Middle frontal gyrus (tissue), 1 donor: ENCODE data around the gene BDKRB2.
A peak's percentile ranks its signal among the peaks of the same experiment; 100 is the strongest.

Experiments used
- DNase-seq: peaks from one replicate; pipeline ENCODE4 v3.0.0-alpha.2; 2015; ENCODE audit warnings: low spot score; ENCODE audit errors: extremely low spot score

BDKRB2 gene

GRCh38 chr14:96204151-96205058, at the start of gene BDKRB2:
TSS of gene BDKRB2 (plus strand) at chr14:96204839. CDS start at chr14:96237108, 32,269 bp downstream.
- peak; percentile 16 for DNase-seq

GRCh38 chr14:96154900-96155299, 49.7 kb upstream of the BDKRB2 start:
- DNase-seq: no peak

- no peak for DNase-seq
Observed at GRCh38 chr14:96156804-96157760, 47.6 kb upstream of the BDKRB2 start.

GRCh38 chr14:96158735-96159134, 45.9 kb upstream of the BDKRB2 start:
- no peak for DNase-seq

- no peak for DNase-seq
Observed at GRCh38 chr14:96160076-96160912, 44.3 kb upstream of the BDKRB2 start.

- DNase-seq: no peak
Observed at GRCh38 chr14:96160913-96161310, 43.7 kb upstream of the BDKRB2 start.

GRCh38 chr14:96161636-96162035, 43.0 kb upstream of the BDKRB2 start:
- no peak for DNase-seq

GRCh38 chr14:96162265-96162664, 42.4 kb upstream of the BDKRB2 start:
- DNase-seq: no peak

- no peak for DNase-seq
Observed at GRCh38 chr14:96162741-96163140, 41.9 kb upstream of the BDKRB2 start.

- DNase-seq: no peak
Observed at GRCh38 chr14:96164861-96165490, 39.7 kb upstream of the BDKRB2 start.

- no peak for DNase-seq
Observed at GRCh38 chr14:96165493-96166436, 38.9 kb upstream of the BDKRB2 start.

GRCh38 chr14:96166461-96167223, 38.0 kb upstream of the BDKRB2 start:
- DNase-seq: no peak

GRCh38 chr14:96167224-96168148, 37.2 kb upstream of the BDKRB2 start:
- no peak for DNase-seq

GRCh38 chr14:96168581-96168980, 36.1 kb upstream of the BDKRB2 start:
- no peak for DNase-seq

- DNase-seq: no peak
Observed at GRCh38 chr14:96170961-96171592, 33.6 kb upstream of the BDKRB2 start.

GRCh38 chr14:96173636-96174475, 30.8 kb upstream of the BDKRB2 start:
- DNase-seq: no peak
